A549 (cell line): ENCODE results near the gene HEYL.

Source experiments
- CTCF ChIP-seq: fragments of >200 bp; sonication (Bioruptor Twin); formaldehyde crosslinking; IDR thresholded peaks from 3 replicates; pipeline ENCODE4 v1.5.1; 2016
- GATA3 ChIP-seq: IDR thresholded peaks from 2 replicates; pipeline ENCODE4 v1.6.1; 2012; ENCODE audit warnings: borderline replicate concordance
- POLR2A ChIP-seq: IDR thresholded peaks from 2 replicates; pipeline ENCODE4 v1.6.1; 2012; ENCODE audit warnings: mild to moderate bottlenecking, low read length
- REST ChIP-seq: fragments of 200-600 bp; sonication (generic); IDR thresholded peaks from 2 replicates; pipeline ENCODE4 v1.6.1; 2016; ENCODE audit warnings: antibody characterized with exemption, mild to moderate bottlenecking, moderate library complexity

- TF ChIP-seq POLR2A (no peak), CTCF (no peak), REST (no peak), GATA3 (no peak)
These were observed 46.1 kb downstream of the HEYL start for GRCh38 chr1:39593386-39593785.
